Forelimb muscle (tissue), 1 donor: ENCODE measurements around the gene CTAG1B. TPM values are rescaled to one million over a fixed set of nuclear protein-coding genes. Genes with fewer than 3 reads are reported as not detected.
"Not testable (repeated sequence)": the region's sequence is repeated elsewhere in the genome, so short reads cannot be mapped to it uniquely, and the experiment has no call there.

ENCODE experiments used
- DNase-seq: peaks from one replicate; pipeline ENCODE4 v3.0.0-alpha.2; 2013; ENCODE audit warnings: low read depth
- polyA plus RNA-seq: library from polyadenylated mRNA; unstranded; fragments of 120-200 nt; gene quantifications from one replicate; pipeline ENCODE4 v1.2.1, GENCODE V29; 2013; ENCODE audit not compliant: insufficient read length

CTAG1B gene
- not detected for polyA plus RNA-seq

DNA sequence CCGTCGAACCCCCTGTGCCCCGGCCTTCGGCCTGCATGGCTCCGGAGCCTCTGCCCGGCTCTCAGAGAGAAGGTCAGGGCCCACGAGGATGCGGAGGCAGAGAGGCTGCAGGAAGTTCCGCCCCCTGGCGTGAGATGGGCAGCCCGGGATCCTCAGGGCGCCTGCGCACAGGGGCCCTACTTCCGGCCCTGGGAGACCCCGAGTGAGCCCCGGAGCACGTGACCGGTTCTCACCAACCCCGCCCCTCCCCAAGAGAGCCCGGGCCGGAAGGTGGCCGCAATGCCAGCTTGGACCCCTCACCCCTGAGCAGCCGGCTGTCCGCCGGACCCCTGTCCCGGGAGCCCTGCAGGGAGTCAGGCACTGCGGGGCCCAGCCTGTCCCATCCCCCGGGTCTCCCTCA is at the start of gene CTAG1B:
CTAG1B (minus strand) TSS at position 101 of the 400 bp plus-strand sequence; CDS start at position 37, 64 bp downstream.
- DNase-seq = not testable (repeated sequence)

DNA sequence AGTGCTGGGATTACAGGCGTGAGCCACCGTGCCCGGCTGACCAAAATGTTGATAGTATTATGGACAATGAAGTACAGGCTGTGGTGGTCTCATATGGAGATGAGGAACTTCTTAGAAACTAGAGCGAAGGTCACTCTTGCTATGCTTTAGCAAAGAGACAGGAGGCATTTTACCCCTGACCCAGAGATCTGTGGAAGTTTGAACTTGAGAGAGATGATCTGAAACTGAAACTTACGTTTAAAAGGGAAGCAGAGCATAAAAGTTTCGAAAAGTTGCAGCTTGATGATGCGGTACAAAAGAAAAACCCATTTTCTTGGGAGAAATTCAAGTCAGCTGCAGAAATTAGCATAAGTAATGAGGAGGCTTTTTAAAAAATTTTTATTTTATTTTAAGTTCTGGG is 42.8 kb upstream of the CTAG1B start:
- DNase-seq = no peak

DNA sequence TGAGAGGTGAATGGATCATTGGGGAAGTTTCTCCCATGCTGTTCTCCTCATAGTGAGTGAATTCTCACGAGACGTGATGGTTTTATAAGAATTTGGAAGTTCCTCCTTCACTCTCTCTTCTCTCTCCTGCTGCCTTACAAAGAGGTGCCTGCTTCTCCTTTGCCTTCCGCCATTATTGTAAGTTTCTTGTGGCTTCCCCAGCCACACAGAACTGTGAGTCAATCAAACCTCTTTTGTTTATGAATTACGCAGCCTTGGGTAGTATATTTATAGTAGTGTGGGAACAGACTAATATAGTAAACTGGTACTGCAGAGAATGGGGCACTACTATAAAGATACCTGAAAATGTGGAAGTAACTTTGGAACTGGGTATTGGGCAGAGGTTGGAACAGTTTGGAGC is 42.1 kb upstream of the CTAG1B start:
- no peak for DNase-seq

DNA sequence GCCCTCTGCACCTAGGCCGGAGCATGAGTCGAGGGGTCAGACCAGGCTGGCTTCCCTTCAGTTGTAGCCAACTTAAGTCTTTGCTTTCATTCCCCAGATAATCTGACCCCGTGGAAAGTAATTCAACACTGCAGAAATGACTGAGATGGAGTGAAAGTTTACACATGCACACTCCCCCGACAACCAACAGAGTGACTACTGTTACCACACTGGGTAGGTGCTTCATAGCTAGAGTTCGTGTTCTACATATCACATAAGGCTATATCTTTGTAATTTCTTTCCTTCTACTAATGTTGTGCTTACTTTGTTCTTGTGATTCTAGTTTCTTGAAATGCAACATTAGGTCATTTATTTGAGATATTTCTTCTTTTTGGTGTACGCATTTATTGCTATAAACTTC is 41.5 kb upstream of the CTAG1B start:
- DNase-seq = no peak

DNA sequence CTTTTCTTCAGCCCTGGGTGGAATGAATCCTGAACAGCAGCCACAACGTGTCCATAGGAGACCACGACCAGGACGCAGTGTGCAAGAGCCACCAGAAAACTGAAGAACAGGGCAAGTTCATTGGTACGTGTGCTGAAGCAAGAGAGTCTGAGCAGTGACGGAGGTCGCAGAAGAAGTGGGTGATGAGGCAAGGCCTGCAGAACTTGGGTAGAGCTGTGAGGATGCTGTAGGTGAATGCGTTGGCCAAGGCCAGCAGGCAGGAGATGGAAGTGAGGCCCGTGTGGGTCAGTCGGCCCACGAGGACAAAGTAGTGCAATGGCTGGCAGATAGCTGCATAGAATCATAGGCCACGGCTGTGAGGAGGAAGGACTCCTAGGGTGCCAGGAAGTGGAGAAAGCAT is 39.9 kb upstream of the CTAG1B start:
- DNase-seq = no peak

DNA sequence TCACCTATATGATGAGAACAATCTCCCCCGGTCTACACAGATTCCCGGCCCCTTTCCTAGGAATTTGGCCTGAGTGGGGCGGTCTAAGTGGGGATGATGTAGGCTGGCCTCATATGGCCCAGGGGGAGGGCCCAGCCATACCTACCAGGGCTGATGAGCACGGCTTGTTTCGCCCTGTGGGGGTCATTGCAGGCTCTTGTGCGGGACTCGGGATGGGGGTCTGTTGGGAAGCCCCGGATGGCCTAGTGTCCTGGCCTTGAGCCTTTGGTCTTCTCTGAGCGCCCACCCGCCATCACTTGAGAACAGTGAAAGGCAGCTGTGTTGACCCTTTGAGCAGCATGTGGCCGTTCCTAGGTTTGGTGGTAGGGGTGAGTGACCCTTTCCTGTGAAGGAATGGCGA is 39.1 kb upstream of the CTAG1B start:
- DNase-seq = no peak

DNA sequence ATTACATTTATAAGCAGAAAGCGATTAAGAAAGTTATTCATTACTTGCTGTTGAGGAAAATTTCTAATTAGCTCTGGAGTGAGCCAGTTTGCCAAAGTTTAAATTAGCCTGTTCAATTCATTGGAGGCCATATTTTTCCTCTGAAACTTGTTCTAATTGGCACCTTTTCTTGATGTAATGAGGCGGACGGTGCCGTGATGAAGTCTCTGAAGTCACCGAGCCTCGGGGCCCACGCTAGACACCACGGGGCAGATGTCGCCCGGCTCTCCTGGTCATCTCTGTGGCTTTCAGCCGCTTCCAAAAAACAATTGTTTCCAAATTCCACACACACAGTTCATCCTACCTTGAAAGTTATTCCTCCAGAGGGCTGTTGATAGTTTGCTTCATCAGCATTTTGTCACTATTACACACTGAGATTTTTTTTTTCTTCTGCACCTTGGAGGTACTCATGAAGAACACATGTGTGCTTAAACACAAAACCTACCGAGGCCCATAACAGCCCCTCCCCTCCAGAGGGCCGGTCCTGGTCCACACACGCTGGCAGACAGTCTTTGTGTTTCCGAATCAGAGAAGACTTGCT is 38.2 kb upstream of the CTAG1B start:
- DNase-seq = no peak

DNA sequence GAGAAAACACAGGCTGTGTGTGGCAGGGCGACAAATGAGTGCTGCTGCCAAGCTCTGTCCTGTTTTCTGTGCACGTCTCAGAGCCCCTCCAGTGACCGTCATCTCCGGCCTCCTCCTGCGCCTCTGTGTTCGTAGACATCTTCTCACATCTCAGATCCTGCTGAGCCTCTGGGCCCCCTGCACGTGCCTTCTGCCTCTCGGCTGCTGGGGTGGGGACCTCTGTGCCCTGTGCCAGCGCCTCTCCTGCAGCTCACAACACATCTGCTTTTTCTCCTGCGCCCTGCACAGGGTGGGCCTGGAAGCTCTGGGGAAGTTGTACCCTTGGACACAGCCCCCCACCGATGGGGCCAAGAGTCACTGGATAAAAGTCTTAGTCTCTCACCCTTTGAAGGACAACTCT is 36.7 kb upstream of the CTAG1B start:
- DNase-seq = no peak

DNA sequence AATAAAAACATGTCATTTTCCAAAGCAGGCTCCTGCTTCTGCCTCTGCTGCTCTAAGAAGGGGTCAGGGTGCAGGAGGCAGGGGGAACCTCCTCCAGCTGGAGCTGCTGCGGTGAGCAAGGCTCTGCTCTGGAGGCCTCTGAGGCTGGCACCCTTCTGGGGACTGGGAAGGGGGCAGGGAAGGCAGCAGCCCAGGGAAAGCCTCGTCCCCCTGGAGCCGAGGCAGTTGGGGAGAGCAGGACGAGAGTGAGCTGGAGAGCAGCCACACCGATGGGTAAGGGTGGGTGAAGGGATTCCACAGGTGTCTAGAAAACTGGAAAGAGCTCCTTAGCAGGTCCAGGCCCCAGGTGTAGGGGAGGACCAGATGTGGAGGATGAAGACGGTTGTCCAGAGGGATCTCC is 36.3 kb upstream of the CTAG1B start:
- no peak for DNase-seq

DNA sequence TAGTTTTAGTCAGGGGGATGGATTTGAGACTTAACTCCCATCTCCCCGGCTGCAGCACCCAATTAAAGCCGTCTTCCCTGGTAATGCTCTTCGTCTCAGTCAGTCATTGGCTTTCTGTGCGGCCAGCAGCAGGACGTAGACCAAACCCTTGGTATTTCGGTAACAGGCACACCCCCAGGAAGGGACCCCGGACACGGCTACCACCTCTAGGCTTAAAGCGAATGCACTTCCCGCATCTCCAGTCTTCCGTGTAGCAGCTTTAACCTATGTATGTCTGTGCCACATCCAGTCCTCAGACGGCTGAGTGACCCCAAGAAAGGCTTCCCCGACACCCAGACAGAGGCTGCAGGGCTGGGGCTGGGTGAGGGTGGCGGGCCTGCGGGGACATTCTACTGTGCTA is 35.8 kb upstream of the CTAG1B start:
- no peak for DNase-seq

DNA sequence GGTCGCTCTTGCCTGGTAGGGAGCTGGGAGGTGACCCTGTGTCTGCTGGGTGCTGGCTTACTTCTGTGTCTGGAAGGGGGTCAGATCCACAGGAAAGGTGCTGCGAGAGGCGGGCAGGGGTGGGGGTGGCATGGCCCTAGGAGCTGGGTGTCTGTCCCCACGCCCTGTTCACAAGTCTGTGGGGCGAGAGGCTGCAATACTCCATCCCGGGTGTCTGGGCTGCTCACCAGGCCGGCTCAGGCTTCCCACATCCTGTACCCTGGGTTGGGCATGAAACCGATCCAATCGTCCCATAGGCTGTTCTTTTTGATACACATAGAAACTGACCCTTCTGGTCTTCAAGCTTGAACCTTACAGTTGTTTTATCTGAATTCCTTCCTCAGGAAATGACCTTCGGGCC is 35.3 kb upstream of the CTAG1B start:
- no peak for DNase-seq

DNA sequence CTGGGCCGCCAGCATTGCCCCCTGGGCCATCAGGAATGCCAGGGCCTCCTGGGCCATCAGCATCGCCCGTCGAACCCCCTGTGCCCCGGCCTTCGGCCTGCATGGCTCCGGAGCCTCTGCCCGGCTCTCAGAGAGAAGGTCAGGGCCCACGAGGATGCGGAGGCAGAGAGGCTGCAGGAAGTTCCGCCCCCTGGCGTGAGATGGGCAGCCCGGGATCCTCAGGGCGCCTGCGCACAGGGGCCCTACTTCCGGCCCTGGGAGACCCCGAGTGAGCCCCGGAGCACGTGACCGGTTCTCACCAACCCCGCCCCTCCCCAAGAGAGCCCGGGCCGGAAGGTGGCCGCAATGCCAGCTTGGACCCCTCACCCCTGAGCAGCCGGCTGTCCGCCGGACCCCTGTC is 34.3 kb upstream of the CTAG1B start, which contains the start of gene CTAG2:
CTAG2 (minus strand) TSS at position 167 of the 400 bp plus-strand sequence; CDS start at position 103, 64 bp downstream.
- not testable (repeated sequence) for DNase-seq

DNA sequence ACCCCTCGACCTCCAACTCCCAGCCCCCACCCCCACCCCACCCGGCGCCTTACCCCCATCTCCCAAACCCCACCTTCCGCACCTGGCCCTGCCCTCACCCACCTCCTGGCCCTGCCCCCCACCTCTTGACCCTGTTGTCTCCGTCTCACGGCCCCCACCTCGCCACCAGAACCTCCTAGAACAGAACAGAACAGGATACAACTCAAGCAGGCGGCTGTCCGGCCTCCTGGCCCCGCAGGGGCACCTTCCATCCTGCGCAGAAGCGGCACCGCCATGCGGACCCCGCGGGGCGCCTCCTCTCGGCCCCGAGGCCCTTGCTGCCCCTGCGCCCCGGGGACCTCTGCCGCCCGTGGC is 33.9 kb upstream of the CTAG1B start:
- DNase-seq = no peak

DNA sequence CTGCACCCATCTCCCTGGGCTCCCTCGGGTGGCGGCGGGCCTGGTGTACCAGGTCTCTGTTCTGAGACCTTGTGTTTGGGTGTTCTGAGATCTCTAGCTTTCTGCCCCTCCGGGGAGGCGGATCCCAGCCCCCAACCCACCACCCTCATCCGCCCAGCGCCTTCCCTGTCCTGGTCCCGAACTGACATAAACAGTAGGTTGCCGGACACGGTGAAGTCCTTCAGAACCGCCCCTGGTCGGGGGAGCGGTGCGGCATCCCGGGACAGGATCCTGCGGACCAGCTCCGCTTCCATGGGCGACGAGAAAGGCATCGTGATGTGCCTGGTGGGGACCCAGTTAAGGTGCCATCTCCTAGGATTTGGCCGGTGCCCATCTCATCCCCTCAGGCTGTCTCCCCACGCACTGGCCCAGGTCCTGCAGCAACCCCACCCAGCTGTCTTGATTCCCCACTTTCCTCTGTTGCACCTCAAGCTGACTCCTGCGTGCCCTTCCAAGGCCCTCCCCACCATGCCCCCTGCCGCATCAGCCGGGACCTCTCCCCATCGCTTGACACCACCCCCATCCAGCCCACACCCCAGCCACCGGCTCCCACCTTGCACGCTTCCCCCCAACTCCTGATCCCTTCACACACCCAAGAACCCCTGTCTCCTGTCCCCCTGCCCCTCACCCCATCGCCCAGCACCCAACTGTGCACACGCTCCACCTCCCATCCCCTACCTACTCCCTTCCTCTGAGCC is 33.4 kb upstream of the CTAG1B start:
- no peak for DNase-seq

DNA sequence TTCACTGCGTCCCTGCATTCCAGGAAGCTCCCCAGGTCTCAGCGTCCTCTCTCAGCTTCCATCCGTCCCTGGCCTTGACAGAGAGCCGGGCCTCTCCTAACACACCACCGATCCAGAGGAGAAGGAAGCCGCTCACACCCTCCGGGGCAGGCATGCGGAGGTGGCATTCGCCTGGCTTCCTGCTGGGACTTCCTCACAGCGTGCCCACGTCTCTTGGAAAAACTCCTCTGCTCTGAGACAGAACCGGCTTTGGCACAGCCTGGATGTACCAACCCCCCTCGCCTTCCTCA is 31.1 kb upstream of the CTAG1B start:
- DNase-seq = no peak

DNA sequence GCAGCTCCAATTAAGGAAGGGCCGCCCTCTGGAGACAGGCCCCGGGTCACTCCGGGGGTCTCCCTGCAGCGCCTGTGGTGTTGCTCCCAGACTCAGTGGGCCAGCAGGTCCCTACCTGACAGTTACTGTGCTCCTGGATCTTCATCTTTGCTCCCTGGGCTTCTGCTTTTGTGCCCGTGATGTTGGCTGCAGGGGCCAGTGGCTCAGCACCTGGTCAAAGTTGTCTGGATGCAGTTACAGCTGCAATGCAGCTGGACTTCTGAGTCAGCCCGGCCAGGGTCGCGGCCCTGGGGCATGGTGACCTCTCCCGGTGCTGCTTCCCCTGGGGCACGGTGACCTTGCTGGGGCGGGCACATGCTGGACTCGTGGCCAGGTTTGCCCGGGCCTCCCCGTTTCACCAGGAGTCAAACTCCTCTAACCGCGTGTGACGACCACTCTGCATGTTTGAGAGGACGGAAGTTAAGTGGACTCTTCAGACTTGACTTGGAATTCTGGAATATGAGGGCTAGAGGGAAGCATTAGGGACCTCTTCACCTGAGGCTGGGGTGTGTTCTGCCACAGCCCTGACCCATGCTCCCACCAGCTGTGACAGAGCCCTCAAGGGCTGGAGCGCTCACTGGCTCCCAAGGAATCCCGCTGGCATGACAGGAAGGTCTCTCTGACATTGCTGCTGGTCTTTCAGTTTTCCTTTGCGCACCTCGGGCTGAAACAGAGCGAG is 30.6 kb upstream of the CTAG1B start:
- no peak for DNase-seq

DNA sequence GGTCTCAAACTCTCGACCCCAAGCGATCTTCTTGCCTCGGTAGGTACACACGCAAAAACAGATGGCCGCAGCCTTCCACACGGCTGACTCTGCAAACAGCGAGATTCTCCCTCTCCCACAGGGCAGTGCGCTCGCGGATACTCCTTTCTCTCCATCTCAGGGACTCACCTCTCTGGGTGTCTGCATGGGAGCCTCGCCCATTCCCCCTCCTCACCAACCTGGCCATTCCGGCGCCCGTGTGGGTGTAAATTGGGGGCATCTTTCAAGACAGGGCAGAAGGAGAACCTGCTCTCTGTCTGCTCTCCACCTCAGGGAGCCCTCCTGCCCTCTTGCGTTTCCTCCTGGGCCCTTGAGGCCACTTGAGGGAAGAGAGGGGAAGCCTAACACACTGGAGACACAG is 29.8 kb upstream of the CTAG1B start:
- DNase-seq = no peak

DNA sequence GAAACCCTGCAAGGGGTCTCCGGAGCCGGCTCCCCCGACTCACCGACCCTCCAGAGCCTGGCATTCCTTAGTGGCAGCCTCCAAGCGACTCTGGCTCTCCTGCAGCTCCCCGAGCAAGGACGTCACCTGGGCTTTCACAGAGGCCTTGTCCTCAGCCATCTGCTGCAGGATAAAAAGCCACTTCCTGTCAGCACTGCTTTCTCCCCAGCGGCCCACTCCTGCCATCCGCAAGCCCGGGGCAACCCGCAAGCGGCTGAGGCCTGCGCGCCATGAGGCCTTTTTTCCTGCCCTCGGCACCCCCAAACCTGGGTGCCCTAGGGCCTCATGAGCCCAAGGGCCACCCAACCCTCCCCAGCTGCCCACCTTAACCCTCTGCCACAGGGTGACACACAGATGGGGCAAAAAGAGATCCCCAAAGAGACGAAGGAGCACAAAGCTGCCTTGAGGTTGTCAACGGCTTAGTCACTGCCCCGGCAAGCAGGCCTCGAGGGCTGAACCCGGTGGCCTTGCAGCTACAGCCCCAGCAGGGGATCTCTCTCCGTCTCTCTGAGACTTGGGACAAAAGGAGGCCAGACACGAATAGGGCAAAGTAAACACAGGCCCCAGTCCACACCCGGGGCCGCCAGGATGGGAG is 26.8 kb upstream of the CTAG1B start:
- DNase-seq = not testable (repeated sequence)

DNA sequence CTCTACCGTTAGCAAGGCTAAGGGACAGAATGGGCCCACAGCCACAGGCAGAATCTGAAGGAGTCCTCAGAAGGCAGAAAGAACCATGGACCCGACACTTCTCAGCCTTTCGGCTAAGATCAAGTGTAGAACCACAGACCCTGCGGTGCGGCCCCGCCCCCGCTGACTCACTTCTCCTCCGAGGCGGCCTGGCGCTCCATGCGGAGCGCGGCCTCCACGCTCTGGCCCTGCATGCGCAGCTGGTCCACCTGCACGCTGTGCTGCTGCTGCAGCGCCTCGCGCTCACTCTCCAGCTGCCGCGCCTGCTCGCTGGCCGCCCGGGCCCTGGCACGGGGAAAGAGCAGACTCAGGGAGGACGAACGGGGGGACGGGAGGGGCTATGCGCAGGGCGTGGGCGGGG is 24.6 kb upstream of the CTAG1B start:
- not testable (repeated sequence) for DNase-seq

DNA sequence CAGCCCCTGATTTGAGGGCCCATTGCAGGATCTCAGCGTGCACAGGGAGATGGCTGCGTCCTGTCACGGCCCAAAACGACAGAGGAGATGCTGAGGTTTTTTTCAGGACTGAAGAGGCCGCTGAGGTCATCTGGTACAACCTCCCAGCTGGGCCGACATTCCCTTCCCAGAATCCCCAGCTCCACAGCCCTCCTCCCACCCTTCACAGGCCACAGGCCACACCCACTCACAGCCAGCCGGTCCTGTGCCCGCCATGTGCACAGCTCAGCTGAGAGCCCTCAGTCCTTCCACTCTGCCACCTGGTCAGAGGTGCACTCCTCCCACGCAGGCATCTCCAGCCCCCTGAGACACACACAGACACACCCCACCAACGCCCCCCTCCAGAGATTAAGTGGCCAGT is 22.7 kb upstream of the CTAG1B start:
- DNase-seq = not testable (repeated sequence)

DNA sequence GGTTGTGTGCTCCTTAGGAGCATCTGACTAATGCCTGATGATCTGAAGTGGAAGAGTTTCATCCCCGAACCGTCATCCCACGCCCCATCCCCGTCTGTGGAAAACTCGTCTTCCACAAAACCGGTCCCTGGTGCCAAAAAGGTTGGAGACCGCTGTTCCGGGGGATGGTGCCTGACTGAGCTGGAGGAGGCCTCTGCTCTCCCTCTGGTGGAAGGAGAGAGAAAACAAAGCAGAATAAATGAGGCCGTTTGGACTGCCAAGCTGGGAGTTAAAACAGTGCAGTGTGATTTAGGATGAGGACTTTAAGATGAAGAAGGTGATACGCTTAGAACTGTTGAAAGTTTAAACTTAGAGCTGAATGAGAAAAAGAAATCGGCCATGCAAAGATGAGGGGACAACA is 14.6 kb upstream of the CTAG1B start:
- not testable (repeated sequence) for DNase-seq

DNA sequence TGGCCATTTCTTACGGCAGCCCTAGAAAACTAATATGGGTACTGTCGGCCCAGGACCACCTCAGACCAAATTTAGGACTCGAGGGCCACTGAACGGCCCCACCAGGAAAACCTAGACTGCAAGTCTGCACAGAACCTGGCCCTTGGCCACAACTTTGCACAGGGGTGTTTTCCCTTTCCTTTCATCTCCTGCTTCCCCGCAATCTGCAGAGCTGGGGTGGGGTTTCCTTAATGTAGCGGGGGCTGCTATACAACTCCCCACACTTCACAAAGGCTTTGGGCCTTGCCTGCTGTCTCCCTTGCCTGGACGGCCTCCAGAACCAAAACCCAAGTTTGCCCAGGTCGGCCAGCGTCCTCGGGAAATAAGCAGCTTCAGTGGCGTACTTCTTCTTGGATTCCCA is 11.9 kb upstream of the CTAG1B start:
- not testable (repeated sequence) for DNase-seq

DNA sequence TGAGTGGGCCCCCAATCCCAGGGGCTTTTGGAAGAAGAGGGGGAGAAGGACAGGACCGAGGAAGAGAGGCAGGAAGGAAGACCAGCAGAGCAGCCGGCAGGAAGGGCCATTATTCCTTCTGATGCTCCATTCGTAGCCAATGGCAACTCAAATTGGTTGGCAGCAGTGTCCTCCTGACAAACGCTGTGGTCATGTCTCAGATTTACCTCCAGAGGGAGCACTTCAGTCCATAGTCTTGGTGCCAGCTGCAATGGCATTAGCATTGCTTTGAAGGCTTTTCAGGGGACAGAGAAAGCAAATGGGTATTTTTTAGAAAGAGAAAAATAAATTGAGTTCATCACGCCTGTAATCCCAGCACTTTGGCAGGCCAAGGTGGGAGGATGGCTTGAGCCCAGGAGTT is 9.9 kb upstream of the CTAG1B start:
- DNase-seq = not testable (repeated sequence)
